Activated CD8-positive, alpha-beta T cell treated with anti-CD3 and anti-CD28 coated beads, Interleukin-2, amount 10 ng/mL, durations not matched to agents 7 days and 5 days (primary cell): ENCODE measurements around the gene PDGFC. TPM values are rescaled to one million over a fixed set of nuclear protein-coding genes. Genes with fewer than 3 reads are reported as not detected.
"Not testable (repeated sequence)": the region's sequence is repeated elsewhere in the genome, so short reads cannot be mapped to it uniquely, and the experiment has no call there.

Source experiments
- ATAC-seq: fragments of 150-1000 bp; cut with Tn5 transposase; one replicate; pipeline ENCODE4 v1.10.0; 2021; ENCODE audit warnings: moderate library complexity
- CTCF ChIA-PET: fragments of 350-600 bp; sonication (Branson Sonifier 250); formaldehyde crosslinking; loops from one replicate; lab custom pipeline; 2021; ENCODE audit warnings: antibody characterized with exemption; lab: Charles Lee
- POLR2A ChIA-PET: fragments of 350-600 bp; sonication (Branson Sonifier 250); formaldehyde crosslinking; loops from one replicate; lab custom pipeline; 2021; ENCODE audit warnings: antibody characterized with exemption; lab: Charles Lee
- DNase-seq: peaks from one replicate; pipeline ENCODE4 v3.0.0-alpha.2; 2020
- H3K27ac Mint-ChIP-seq: one replicate; pipeline ENCODE4 v1.8.0; 2021; ENCODE audit warnings: mild to moderate bottlenecking, mixed read lengths
- H3K27me3 Mint-ChIP-seq: one replicate; pipeline ENCODE4 v1.8.0; 2021; ENCODE audit warnings: low read depth, mixed read lengths
- H3K36me3 Mint-ChIP-seq: one replicate; pipeline ENCODE4 v1.8.0; 2021; ENCODE audit warnings: low read depth, mixed read lengths
- H3K4me1 Mint-ChIP-seq: one replicate; pipeline ENCODE4 v1.8.0; 2021; ENCODE audit warnings: low read depth, mixed read lengths
- H3K4me3 Mint-ChIP-seq: one replicate; pipeline ENCODE4 v1.8.0; 2021; ENCODE audit warnings: mild to moderate bottlenecking, mixed read lengths
- H3K9me3 Mint-ChIP-seq: one replicate; pipeline ENCODE4 v1.8.0; 2022; ENCODE audit warnings: mixed read lengths; ENCODE audit not compliant: insufficient read depth
- total RNA-seq, 2 experiments: library from RNA; stranded (reverse); gene quantifications; one replicate each; pipeline ENCODE4 v1.2.3, GENCODE V29; 2021

Gene PDGFC
- total RNA-seq, 2 experiments from 2014 or later: not detected

DNA sequence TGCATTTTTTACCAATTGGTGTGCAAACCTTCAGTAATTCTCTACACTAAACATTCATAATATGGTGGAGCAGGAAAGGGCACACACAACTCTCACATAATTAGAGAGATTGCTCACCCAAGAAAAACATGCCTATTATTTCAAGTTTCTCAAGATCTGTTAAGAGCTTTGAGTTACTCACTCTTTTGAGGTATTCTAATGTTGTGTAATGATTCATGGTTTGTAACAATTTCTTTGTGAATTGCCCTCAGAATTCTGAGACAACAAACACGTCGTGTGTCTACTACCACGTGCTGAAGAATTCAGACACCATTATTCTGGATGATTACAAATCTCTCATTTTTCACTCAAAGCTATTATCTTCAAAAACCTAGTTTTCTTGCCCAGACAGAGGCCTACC lies 82.8 kb downstream of the PDGFC start:
- ChIA-PET POLR2A (no interaction called here), CTCF (no interaction called here)
- Mint-ChIP-seq H3K9me3 (no peaks in the 10 kb centered on the region), H3K4me3 (no peak overlapping the region), H3K36me3 (no peaks in the 10 kb centered on the region), H3K27me3 (no peaks in the 10 kb centered on the region), H3K27ac (no peak overlapping the region), H3K4me1 (no peaks in the 10 kb centered on the region)
- DNase-seq (no peak), ATAC-seq (no peak)

DNA sequence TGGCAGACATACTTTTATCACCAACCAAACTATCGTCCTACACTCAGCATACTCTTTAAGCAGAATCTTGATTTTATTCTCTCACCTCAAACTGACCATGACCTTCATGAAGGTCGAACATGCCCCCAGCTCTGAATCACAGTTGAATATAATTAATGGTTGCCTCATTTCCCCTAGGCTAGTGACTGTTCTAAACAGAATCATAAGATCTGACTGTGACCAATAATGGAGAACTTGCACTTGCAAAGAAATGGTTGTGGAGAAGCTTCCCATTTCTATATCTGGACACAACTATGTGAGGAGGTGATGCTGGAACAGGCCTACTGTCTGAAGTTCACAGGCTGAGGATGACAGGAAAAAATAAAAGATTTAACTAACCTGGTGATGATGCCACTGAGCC lies 85.1 kb downstream of the PDGFC start:
- POLR2A ChIA-PET: no interaction called here
- CTCF ChIA-PET: no interaction called here
- no peak overlapping the region for H3K4me3 Mint-ChIP-seq
- no peak overlapping the region for H3K27ac Mint-ChIP-seq
- H3K36me3 Mint-ChIP-seq: no peaks in the 10 kb centered on the region
- no peak for DNase-seq
- no peaks in the 10 kb centered on the region for H3K27me3 Mint-ChIP-seq
- H3K4me1 Mint-ChIP-seq: no peaks in the 10 kb centered on the region
- ATAC-seq: no peak
- no peaks in the 10 kb centered on the region for H3K9me3 Mint-ChIP-seq

DNA sequence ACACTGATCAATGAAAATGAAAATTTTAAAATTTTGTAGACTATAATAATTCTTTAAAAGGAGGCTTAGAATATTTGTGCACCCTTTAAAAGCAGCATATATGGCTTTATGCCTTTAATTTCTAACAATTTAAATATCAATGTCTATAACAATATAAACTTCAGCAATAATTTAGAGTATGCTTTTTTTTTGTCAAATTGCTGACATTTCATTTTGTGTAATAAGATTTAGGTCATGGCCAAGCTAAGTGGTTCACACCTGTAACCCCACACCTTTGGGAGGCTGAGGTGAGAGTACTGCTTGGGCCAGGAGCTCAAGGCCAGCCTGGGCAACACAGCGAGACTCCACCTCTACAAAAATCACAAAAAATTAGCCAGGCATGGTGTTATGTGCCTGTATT lies 86.2 kb downstream of the PDGFC start:
- CTCF ChIA-PET: no interaction called here
- H3K4me3 Mint-ChIP-seq: no peak overlapping the region

DNA sequence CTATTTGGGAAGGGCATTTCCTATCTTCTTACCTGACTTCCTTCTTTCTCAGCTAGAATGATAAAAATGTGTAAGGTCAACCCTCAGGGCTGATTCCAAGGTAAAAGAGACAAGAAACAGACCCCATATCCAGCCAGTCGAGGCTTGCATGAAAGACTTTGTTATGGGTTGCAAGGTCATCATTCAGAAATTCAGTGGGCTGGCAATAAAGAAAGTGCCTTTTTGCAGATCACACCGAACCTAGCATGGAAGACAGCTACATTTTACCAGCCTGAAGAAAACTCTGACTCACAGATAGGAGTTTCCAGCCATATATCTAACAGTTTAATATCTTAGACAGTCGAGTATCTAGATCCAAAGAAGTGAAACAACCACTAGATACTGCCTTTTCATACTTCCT lies 87.4 kb downstream of the PDGFC start:
- POLR2A ChIA-PET: no interaction called here
- no peak overlapping the region for H3K4me3 Mint-ChIP-seq

More for the DNA sequence above, 86.2 kb downstream of the PDGFC start:
- no peak overlapping the region for H3K27ac Mint-ChIP-seq
- no peaks in the 10 kb centered on the region for H3K27me3 Mint-ChIP-seq
- no peaks in the 10 kb centered on the region for H3K9me3 Mint-ChIP-seq
- no peak for DNase-seq
- POLR2A ChIA-PET: no interaction called here
- H3K4me1 Mint-ChIP-seq: no peaks in the 10 kb centered on the region
- no peaks in the 10 kb centered on the region for H3K36me3 Mint-ChIP-seq
- no peak for ATAC-seq

DNA sequence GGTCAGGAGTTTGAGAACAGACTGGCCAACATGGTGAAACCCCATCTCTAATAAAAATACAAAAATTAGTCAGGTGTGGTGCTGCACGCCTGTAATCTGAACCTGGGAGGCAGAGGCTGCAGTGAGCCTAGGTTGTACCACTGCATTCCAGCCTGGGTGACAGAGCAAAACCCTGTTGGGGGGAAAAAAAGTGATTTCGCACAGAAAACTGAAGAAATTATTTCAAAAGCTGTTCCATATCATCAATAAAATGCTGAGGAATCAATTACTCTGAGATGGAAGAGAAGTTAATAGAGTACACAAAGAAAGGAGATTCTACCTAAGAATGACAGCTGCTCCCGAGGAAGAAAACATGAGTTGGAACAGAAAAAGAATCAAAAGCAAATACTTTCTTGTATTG lies 95.9 kb downstream of the PDGFC start:
- H3K27ac Mint-ChIP-seq: no peak overlapping the region
- H3K9me3 Mint-ChIP-seq: no peaks in the 10 kb centered on the region
- no peak overlapping the region for H3K4me3 Mint-ChIP-seq
- H3K4me1 Mint-ChIP-seq: no peaks in the 10 kb centered on the region
- H3K27me3 Mint-ChIP-seq: no peaks in the 10 kb centered on the region
- DNase-seq: no peak
- ChIA-PET CTCF (no interaction called here), POLR2A (no interaction called here)
- H3K36me3 Mint-ChIP-seq: no peaks in the 10 kb centered on the region
- ATAC-seq: no peak

More for the DNA sequence above, 87.4 kb downstream of the PDGFC start:
- ATAC-seq (no peak), DNase-seq (no peak)
- Mint-ChIP-seq H3K27ac (no peak overlapping the region), H3K9me3 (no peaks in the 10 kb centered on the region), H3K36me3 (no peaks in the 10 kb centered on the region), H3K4me1 (no peaks in the 10 kb centered on the region), H3K27me3 (no peaks in the 10 kb centered on the region)
- CTCF ChIA-PET: no interaction called here

DNA sequence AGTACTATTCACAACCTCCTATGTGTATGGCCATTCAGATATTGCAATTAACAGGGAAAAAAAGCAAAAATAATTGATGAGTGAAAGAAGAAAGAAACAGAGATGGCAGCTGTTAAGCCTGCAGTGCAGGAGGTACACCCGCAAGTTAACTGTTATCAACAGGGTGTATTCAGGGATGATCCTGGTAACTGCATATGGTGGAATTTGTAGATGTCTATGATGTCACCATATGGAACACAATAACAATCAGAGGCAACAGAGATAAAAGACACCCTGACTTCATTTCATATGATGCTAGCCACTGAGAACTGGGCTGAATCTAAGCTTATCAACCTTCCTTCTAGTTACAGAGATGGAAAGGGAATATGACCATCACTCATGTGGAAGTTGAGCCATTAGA lies 96.5 kb downstream of the PDGFC start:
- ChIA-PET CTCF (no interaction called here), POLR2A (no interaction called here)
- no peak overlapping the region for H3K27ac Mint-ChIP-seq
- no peaks in the 10 kb centered on the region for H3K27me3 Mint-ChIP-seq
- no peak overlapping the region for H3K4me3 Mint-ChIP-seq
- no peaks in the 10 kb centered on the region for H3K9me3 Mint-ChIP-seq
- DNase-seq (no peak), ATAC-seq (no peak)
- H3K4me1 Mint-ChIP-seq: no peaks in the 10 kb centered on the region
- H3K36me3 Mint-ChIP-seq: no peaks in the 10 kb centered on the region

DNA sequence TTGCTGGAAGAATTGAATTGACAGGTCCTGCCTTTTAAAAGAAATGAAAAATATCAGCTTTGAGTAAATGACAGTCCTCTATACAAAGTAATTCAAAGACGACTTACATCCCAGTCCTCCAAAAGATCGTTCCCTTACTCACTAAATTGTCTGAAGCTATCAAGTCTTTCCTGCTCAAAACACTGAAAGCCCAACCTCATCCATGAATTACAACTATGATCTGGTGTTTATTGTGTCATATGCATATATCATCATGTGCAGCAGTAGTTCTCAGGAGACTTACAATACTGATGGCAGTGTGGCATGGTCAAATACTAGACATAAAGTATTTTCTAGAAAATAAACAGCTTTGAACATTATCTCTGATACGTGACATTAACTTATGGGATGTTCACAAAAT lies 97.8 kb downstream of the PDGFC start:
- H3K27me3 Mint-ChIP-seq: no peaks in the 10 kb centered on the region
- H3K9me3 Mint-ChIP-seq: no peaks in the 10 kb centered on the region
- DNase-seq (no peak), ATAC-seq (no peak)
- POLR2A ChIA-PET: no interaction called here
- no peak overlapping the region for H3K4me3 Mint-ChIP-seq
- H3K36me3 Mint-ChIP-seq: no peaks in the 10 kb centered on the region
- CTCF ChIA-PET: no interaction called here
- H3K4me1 Mint-ChIP-seq: no peaks in the 10 kb centered on the region
- no peak overlapping the region for H3K27ac Mint-ChIP-seq

DNA sequence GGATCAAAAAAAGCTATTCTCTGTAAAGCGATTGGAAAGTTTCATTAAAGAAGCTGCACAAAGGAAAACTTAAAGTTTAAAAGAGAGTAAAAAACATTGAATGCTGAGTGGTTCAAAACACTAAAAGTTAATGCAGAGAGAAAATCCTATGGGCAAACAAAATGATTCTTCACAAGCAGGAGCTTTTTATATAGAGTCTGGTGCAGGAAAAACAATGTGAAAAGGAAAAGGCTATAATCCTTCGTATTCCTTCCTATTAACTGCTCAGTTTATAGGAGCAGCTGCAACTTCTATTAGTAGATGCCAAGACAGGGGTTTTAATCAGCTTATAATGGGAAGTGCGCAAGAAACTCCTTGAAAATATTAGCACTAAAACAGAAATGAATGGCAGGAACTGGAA lies 100.7 kb downstream of the PDGFC start:
- DNase-seq (no peak), ATAC-seq (no peak)
- H3K36me3 Mint-ChIP-seq: no peaks in the 10 kb centered on the region
- no peaks in the 10 kb centered on the region for H3K27me3 Mint-ChIP-seq
- H3K4me3 Mint-ChIP-seq: no peak overlapping the region
- H3K4me1 Mint-ChIP-seq: no peaks in the 10 kb centered on the region
- H3K9me3 Mint-ChIP-seq: peaks cover 3% of the 10 kb centered on the region
- POLR2A ChIA-PET: no interaction called here
- no peak overlapping the region for H3K27ac Mint-ChIP-seq
- CTCF ChIA-PET: no interaction called here

DNA sequence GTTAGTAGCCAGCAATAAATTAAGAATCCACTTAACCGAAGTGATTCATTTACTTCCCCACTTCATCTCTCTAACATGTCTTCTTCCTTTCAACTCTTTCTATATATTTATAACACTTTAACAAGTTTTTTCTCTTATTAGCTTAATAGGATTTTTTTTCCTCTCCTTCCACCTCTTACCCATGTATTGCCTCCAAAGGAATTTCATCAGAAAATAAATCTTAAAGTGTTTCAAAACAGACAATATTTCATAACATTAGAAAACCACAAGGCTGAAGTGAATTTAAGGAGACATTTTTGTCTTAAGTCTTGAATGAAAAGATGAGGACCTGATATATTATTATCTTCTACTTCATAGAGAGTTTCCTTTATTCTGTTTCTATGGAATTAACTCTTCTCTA lies 101.5 kb downstream of the PDGFC start:
- peaks cover 3% of the 10 kb centered on the region for H3K9me3 Mint-ChIP-seq
- no peak overlapping the region for H3K4me3 Mint-ChIP-seq
- H3K27ac Mint-ChIP-seq: no peak overlapping the region
- no peak for ATAC-seq
- POLR2A ChIA-PET: no interaction called here
- CTCF ChIA-PET: no interaction called here
- no peak for DNase-seq
- no peaks in the 10 kb centered on the region for H3K36me3 Mint-ChIP-seq
- no peaks in the 10 kb centered on the region for H3K27me3 Mint-ChIP-seq
- no peaks in the 10 kb centered on the region for H3K4me1 Mint-ChIP-seq

DNA sequence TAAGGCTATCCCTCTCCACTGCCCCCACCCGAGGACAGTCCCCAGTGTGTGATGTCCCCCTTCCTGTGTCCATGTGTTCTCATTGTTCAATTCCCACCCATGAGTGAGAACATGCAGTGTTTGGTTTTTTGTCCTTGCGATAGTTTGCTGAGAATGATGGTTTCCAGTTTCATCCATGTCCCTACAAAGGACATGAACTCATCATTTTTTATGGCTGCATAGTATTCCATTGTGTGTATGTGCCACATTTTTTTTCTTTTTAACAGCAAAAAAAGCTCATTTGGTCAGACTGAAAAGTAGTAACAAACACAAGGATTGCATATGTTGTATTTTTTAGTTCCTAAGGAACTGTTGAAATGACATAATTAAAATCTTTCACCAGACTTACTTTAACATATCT lies 105.5 kb downstream of the PDGFC start:
- H3K9me3 Mint-ChIP-seq, POLR2A ChIA-PET, H3K36me3 Mint-ChIP-seq, H3K27me3 Mint-ChIP-seq, CTCF ChIA-PET, H3K27ac Mint-ChIP-seq, H3K4me1 Mint-ChIP-seq, ATAC-seq, DNase-seq, H3K4me3 Mint-ChIP-seq: not testable (repeated sequence)

DNA sequence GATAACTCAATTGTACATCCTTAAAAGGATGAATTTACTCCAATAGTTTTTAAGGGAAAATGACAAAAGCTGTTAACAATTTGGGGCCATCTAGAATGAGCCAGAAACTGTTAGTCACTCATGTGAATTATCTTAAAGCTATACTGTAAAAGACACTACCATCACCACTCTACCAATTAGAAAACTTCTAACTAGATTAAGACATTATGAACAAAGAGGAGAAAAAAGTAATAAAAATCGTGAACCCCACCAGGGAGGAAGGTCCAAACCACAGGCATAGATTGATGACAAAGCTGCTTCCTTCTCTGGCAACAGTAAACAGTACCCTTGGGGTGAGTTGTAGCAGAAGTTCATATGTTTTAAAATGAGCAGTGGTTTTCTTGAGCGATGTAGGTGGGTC lies 106.1 kb downstream of the PDGFC start:
- Mint-ChIP-seq H3K4me1 (no peaks in the 10 kb centered on the region), H3K36me3 (no peaks in the 10 kb centered on the region), H3K4me3 (no peak overlapping the region), H3K9me3 (peaks cover 3% of the 10 kb centered on the region), H3K27me3 (no peaks in the 10 kb centered on the region), H3K27ac (no peak overlapping the region)
- DNase-seq (no peak), ATAC-seq (no peak)
- CTCF ChIA-PET: no interaction called here
- POLR2A ChIA-PET: no interaction called here

DNA sequence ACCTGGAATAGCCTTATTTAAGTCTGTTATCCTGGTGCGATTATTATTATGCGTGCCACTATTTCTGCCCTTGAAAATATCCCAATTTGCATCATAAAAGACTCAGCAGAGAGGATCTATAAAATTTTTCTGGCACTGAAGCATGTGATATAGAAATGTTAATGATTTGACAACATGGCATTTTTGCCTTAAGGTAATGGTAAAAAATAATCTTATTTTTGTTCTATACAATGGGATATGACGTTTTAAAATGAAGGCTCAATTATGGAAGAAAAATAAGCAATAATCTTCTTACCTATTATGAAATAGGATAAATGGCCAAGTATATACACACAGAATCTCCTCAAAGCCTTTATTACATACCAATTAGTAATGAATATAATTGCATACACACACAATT lies 113.5 kb downstream of the PDGFC start:
- no peaks in the 10 kb centered on the region for H3K27me3 Mint-ChIP-seq
- no peak overlapping the region for H3K4me3 Mint-ChIP-seq
- POLR2A ChIA-PET: no interaction called here
- no peak overlapping the region for H3K27ac Mint-ChIP-seq
- no peaks in the 10 kb centered on the region for H3K4me1 Mint-ChIP-seq
- no peak for DNase-seq
- no peaks in the 10 kb centered on the region for H3K9me3 Mint-ChIP-seq
- no peak for ATAC-seq
- H3K36me3 Mint-ChIP-seq: no peaks in the 10 kb centered on the region
- CTCF ChIA-PET: no interaction called here

DNA sequence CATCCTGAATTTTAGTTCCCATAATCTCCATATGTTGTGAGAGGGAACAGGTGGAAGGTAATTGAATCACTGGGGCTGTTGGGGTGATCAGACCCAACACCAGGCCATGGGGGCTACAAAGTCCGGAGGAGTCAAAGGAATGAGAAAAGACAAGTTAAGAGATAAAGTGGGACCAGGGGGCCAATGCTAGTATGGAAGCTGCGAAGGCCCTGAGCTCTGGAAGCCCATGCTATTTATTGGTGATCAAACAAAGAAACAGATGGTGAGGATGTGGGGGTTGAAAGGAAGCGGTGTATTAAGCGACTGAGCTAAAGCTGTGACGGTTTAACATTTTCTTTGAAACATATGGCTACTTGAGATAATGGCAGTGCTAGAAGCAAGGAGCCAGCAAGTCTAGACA lies 132.8 kb downstream of the PDGFC start:
- DNase-seq: no peak
- Mint-ChIP-seq H3K4me1 (no peaks in the 10 kb centered on the region), H3K4me3 (no peak overlapping the region), H3K27ac (no peak overlapping the region), H3K36me3 (no peaks in the 10 kb centered on the region), H3K9me3 (peaks cover 6% of the 10 kb centered on the region), H3K27me3 (no peaks in the 10 kb centered on the region)
- CTCF ChIA-PET: no interaction called here
- POLR2A ChIA-PET: no interaction called here
- no peak for ATAC-seq
